PC-9 (cell line): Measurements from ENCODE around the gene SEC14L1. TPM values are rescaled to one million over a fixed set of nuclear protein-coding genes. Genes with fewer than 3 reads are reported as not detected.

Experiments used
- BruUV-seq: library from RNA; stranded (reverse); fragments of 400-500 nt; replicated peaks from 2 replicates; lab custom pipeline; 2021; lab: Mats Ljungman, UMichigan
- CTCF ChIA-PET: fragments of 300-600 bp; sonication (Branson Sonifier 250); formaldehyde crosslinking; loops from one replicate; lab custom pipeline; 2022; ENCODE audit warnings: antibody characterized with exemption; lab: Charles Lee
- POLR2A ChIA-PET: fragments of 300-600 bp; sonication (Branson Sonifier 250); formaldehyde crosslinking; loops from one replicate; lab custom pipeline; 2022; ENCODE audit warnings: antibody characterized with exemption; ENCODE audit not compliant: unreplicated experiment; lab: Charles Lee
- DNase-seq, 2 experiments: peaks; one replicate each; pipeline versions ENCODE4 v3.0.0 to v3.0.0-alpha.2; 2015 to 2022; ENCODE audit warnings: mixed read lengths in 1 of 2
- H2AFZ ChIP-seq: fragments of 200-600 bp; sonication (generic); 2 replicates; pipeline ENCODE4 v1.8.1; 2017; ENCODE audit warnings: antibody characterized with exemption
- H3F3A ChIP-seq: fragments of 200-600 bp; sonication (generic); 2 replicates; pipeline ENCODE4 v1.8.1; 2017; ENCODE audit warnings: antibody characterized with exemption, mild to moderate bottlenecking, low read depth; ENCODE audit not compliant: insufficient read depth
- H3K27ac ChIP-seq: fragments of 200-600 bp; sonication (generic); 2 replicates; pipeline ENCODE4 v1.6.1; 2016; ENCODE audit warnings: mixed run types
- H3K27me3 ChIP-seq: fragments of 200-600 bp; sonication (generic); 2 replicates; pipeline ENCODE4 v1.6.1; 2016; ENCODE audit warnings: low read depth, mixed run types; ENCODE audit not compliant: insufficient read depth
- H3K36me3 ChIP-seq: fragments of 200-600 bp; sonication (generic); 2 replicates; pipeline ENCODE4 v1.6.1; 2016; ENCODE audit warnings: low read depth, mixed run types
- H3K4me1 ChIP-seq: fragments of 200-600 bp; sonication (generic); replicated peaks from 2 replicates; pipeline ENCODE4 v1.6.1; 2016; ENCODE audit warnings: mixed run types; ENCODE audit not compliant: insufficient read depth
- H3K4me2 ChIP-seq: fragments of 200-600 bp; sonication (generic); 2 replicates; pipeline ENCODE4 v1.6.1; 2017; ENCODE audit warnings: mixed run types
- H3K4me3 ChIP-seq: fragments of 200-600 bp; sonication (generic); 2 replicates; pipeline ENCODE4 v1.6.1; 2016; ENCODE audit warnings: mixed run types
- H3K79me2 ChIP-seq: fragments of 200-600 bp; sonication (generic); 2 replicates; pipeline ENCODE4 v1.6.1; 2017; ENCODE audit warnings: low read depth, mixed run types
- H3K9me2 ChIP-seq: fragments of 200-600 bp; sonication (generic); 2 replicates; pipeline ENCODE4 v1.8.1; 2017; ENCODE audit warnings: mild to moderate bottlenecking; ENCODE audit not compliant: insufficient read depth
- H3K9me3 ChIP-seq: fragments of 200-600 bp; sonication (generic); 2 replicates; pipeline ENCODE4 v1.8.1; 2016; ENCODE audit warnings: low read depth; ENCODE audit not compliant: insufficient read depth
- H4K20me1 ChIP-seq: fragments of 200-600 bp; sonication (generic); 2 replicates; pipeline ENCODE4 v1.8.1; 2017; ENCODE audit not compliant: insufficient read depth
- EZH2 ChIP-seq: fragments of 200-600 bp; sonication (generic); IDR thresholded peaks from 2 replicates; pipeline ENCODE4 v1.8.0; 2017; ENCODE audit warnings: antibody characterized with exemption, low read depth
- intact Hi-C: fragments of 100-400 bp; cut with micrococcal nuclease; formaldehyde crosslinking; loops from one replicate; pipeline ENCODE4 v1.10.0; 2022; ENCODE audit not compliant: unreplicated experiment
- total RNA-seq: library from RNA; stranded (reverse); gene quantifications from 2 replicates; pipeline ENCODE4 v1.2.3, GENCODE V29; 2021
- TF ChIP-seq, protein P1 (sequence below): fragments of 200-600 bp; sonication (generic); conservative IDR thresholded peaks from 2 replicates; pipeline ENCODE4 v1.6.1; 2017; ENCODE audit warnings: mixed run types, antibody characterized with exemption, mild to moderate bottlenecking, moderate library complexity

Gene SEC14L1
- total RNA-seq, 1 experiment from 2014 or later = 83.1 TPM

- TF ChIP-seq, protein P1, sequence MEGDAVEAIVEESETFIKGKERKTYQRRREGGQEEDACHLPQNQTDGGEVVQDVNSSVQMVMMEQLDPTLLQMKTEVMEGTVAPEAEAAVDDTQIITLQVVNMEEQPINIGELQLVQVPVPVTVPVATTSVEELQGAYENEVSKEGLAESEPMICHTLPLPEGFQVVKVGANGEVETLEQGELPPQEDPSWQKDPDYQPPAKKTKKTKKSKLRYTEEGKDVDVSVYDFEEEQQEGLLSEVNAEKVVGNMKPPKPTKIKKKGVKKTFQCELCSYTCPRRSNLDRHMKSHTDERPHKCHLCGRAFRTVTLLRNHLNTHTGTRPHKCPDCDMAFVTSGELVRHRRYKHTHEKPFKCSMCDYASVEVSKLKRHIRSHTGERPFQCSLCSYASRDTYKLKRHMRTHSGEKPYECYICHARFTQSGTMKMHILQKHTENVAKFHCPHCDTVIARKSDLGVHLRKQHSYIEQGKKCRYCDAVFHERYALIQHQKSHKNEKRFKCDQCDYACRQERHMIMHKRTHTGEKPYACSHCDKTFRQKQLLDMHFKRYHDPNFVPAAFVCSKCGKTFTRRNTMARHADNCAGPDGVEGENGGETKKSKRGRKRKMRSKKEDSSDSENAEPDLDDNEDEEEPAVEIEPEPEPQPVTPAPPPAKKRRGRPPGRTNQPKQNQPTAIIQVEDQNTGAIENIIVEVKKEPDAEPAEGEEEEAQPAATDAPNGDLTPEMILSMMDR = no peak
- no peak for TF ChIP-seq EZH2
- intact Hi-C loops = no loop called here
- Histone ChIP-seq H3K27ac (no peak overlapping the region), H4K20me1 (no peaks in the 10 kb centered on the region), H3K9me2 (no peaks in the 10 kb centered on the region), H3K27me3 (no peaks in the 10 kb centered on the region), H3K9me3 (no peaks in the 10 kb centered on the region), H3K36me3 (no peaks in the 10 kb centered on the region), H3F3A (no peaks in the 10 kb centered on the region), H3K4me2 (no peak overlapping the region), H2AFZ (no peak overlapping the region), H3K4me1 (no peaks in the 10 kb centered on the region), H3K4me3 (no peak overlapping the region), H3K79me2 (no peaks in the 10 kb centered on the region)
- no peak for DNase-seq
- ChIA-PET POLR2A (interaction anchor here (0.6 kb wide), 1 partner anchor 14 kb away, joined by 8 read pairs; no protein-coding TSS in a partner anchor), CTCF (no interaction called here)
- BruUV-seq = no TSS peak
These were observed 100.2 kb downstream of the SEC14L1 start for GRCh38 chr17:77240976-77241375.

- CTCF ChIA-PET = no interaction called here
- no TSS peak for BruUV-seq
- no peaks in the 10 kb centered on the region for H3K36me3 ChIP-seq
- no peak overlapping the region for H3K4me3 ChIP-seq
- TF ChIP-seq, protein P1 = no peak
- TF ChIP-seq EZH2 = no peak
- POLR2A ChIA-PET = no interaction called here
- H3K9me3 ChIP-seq = no peaks in the 10 kb centered on the region
- intact Hi-C loops = no loop called here
- H4K20me1 ChIP-seq = no peaks in the 10 kb centered on the region
- no peaks in the 10 kb centered on the region for H3K27me3 ChIP-seq
- no peaks in the 10 kb centered on the region for H3K79me2 ChIP-seq
- no peak overlapping the region for H3K4me2 ChIP-seq
- DNase-seq = no peak
- H3K27ac ChIP-seq = no peak overlapping the region
- no peaks in the 10 kb centered on the region for H3K9me2 ChIP-seq
- no peaks in the 10 kb centered on the region for H3F3A ChIP-seq
- H2AFZ ChIP-seq = no peak overlapping the region
- H3K4me1 ChIP-seq = no peaks in the 10 kb centered on the region; the same call in 1 of the 2 replicates
These were observed 101.5 kb downstream of the SEC14L1 start for GRCh38 chr17:77242118-77242851.

DNA sequence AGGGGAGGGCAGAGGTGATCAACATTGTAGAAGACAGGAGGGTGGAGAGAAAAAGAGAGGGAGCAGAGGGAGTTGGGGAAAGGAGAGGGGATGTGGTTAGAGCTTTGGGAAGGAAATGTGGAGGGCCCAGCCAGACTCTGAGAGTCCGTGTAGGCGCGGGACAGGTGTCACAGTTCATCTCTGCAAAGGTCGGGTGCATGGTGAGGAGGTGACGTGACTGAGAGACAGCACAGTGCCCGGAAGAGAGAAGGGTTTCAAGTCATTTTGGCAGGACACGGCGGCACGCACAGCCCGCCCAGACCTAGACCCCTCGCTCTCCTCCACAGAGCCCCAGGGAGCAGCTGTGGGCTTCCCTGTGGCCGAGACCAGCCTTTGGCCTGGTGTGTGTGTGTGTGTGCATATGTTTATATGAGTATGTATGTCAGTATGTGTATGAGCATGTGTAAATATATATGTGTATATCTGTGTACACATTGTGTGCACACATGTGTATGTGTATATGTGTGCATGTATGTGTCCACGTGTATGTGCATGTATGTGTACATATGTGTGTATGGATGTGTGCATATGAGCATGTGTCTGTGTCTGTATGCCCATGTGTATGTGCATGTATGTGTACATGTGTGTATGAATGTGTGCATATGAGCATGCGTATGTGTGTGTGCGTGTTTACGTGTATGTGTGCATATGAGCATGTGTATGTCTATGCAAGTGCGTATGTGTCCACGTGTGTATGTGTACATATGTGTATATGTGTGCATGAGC is 104.6 kb downstream of the SEC14L1 start:
- Histone ChIP-seq H3K9me3 (no peaks in the 10 kb centered on the region), H3K27ac (no peak overlapping the region), H3K4me3 (no peak overlapping the region), H3K4me2 (no peak overlapping the region), H3K36me3 (no peaks in the 10 kb centered on the region), H3F3A (no peaks in the 10 kb centered on the region), H3K27me3 (no peaks in the 10 kb centered on the region), H3K79me2 (no peaks in the 10 kb centered on the region), H3K9me2 (no peaks in the 10 kb centered on the region), H3K4me1 (no peaks in the 10 kb centered on the region; the same call in 1 of the 2 replicates), H2AFZ (no peak overlapping the region), H4K20me1 (no peaks in the 10 kb centered on the region)
- intact Hi-C loops = loop anchor here (5.0 kb wide), 1 partner anchor 378 kb away; the partner anchor contains the start of gene MGAT5B
- no peak for DNase-seq
- TF ChIP-seq, protein P1 = no peak
- CTCF ChIA-PET = no interaction called here
- no TSS peak for BruUV-seq
- POLR2A ChIA-PET = no interaction called here
